B cell (primary cell): ENCODE measurements around the gene INHBA. TPM values are rescaled to one million over a fixed set of nuclear protein-coding genes. Genes with fewer than 3 reads are reported as not detected.

Experiments
- ATAC-seq: fragments of 200-7000 bp; cut with Tn5 transposase; one replicate; pipeline ENCODE4 v1.10.0; 2021; ENCODE audit warnings: low read depth, mild to moderate bottlenecking, moderate number of reproducible peaks, moderate library complexity
- CTCF ChIA-PET: fragments of 350-600 bp; sonication (Branson Sonifier 250); formaldehyde crosslinking; loops from one replicate; lab custom pipeline; 2021; ENCODE audit warnings: antibody characterized with exemption, inconsistent platforms; lab: Charles Lee
- POLR2A ChIA-PET: fragments of 350-600 bp; sonication (Branson Sonifier 250); formaldehyde crosslinking; loops from one replicate; lab custom pipeline; 2021; ENCODE audit warnings: antibody characterized with exemption; lab: Charles Lee
- DNase-seq: peaks from one replicate; pipeline ENCODE4 v3.0.0; 2013
- H2AFZ ChIP-seq: 2 replicates; pipeline ENCODE4 v1.6.1; 2012; ENCODE audit warnings: mild to moderate bottlenecking, low read depth, low read length; ENCODE audit not compliant: insufficient read depth, poor library complexity, severe bottlenecking
- H3K27ac ChIP-seq, 2 donors: 1 replicate in 1 of 2; 2 replicates in 1 of 2; pipeline ENCODE4 v1.5.1; 2012 to 2013; ENCODE audit warnings: low read length in 2 of 2, mild to moderate bottlenecking in 2 of 2, moderate library complexity in 1 of 2
- H3K27me3 ChIP-seq, 4 experiments: fragments of 200-600 bp in 1 of 4; sonication (generic) in 1 of 4; replicated peaks in 1 of 4; 1 replicate in 2 of 4; 2 replicates in 2 of 4; pipeline versions ENCODE4 v1.6.1 to v1.7.0; 2013 to 2016; ENCODE audit warnings: low read length in 3 of 4, mild to moderate bottlenecking in 2 of 4, mixed read lengths in 1 of 4, moderate library complexity in 1 of 4; ENCODE audit not compliant: insufficient read depth in 4 of 4, control insufficient read depth in 3 of 4; ENCODE audit errors: control extremely low read depth in 1 of 4
- H3K36me3 ChIP-seq, 2 experiments: replicated peaks in 1 of 2; 1 replicate in 1 of 2; 2 replicates in 1 of 2; pipeline versions ENCODE4 v1.6.1 to v1.7.1; 2013; ENCODE audit warnings: low read length in 1 of 2; ENCODE audit not compliant: insufficient read depth in 2 of 2, control insufficient read depth in 1 of 2; ENCODE audit errors: control extremely low read depth in 1 of 2, extremely low read depth in 1 of 2
- H3K4me1 ChIP-seq, 2 donors: fragments of 200-600 bp in 1 of 2; sonication (generic) in 1 of 2; 1 replicate in 1 of 2; 2 replicates in 1 of 2; pipeline versions ENCODE4 v1.5.1 to v1.6.1; 2013 to 2017; ENCODE audit warnings: low read length in 2 of 2; ENCODE audit not compliant: control insufficient read depth in 2 of 2, insufficient read depth in 2 of 2
- H3K4me2 ChIP-seq: replicated peaks from 2 replicates; pipeline ENCODE3; 2012; ENCODE audit warnings: mild to moderate bottlenecking, low read depth, low read length; ENCODE audit not compliant: poor library complexity, severe bottlenecking
- H3K4me3 ChIP-seq, 5 experiments: fragments of 200-600 bp in 1 of 5; sonication (generic) in 1 of 5; 1 replicate in 3 of 5; 2 replicates in 2 of 5; pipeline versions ENCODE4 v1.5.1 to v1.7.0; 2011 to 2016; ENCODE audit warnings: low read length in 4 of 5, mild to moderate bottlenecking in 4 of 5, low read depth in 2 of 5, control low read depth in 1 of 5, moderate library complexity in 1 of 5; ENCODE audit not compliant: insufficient read depth in 1 of 5; ENCODE audit errors: control extremely low read depth in 1 of 5, extremely low read depth in 1 of 5
- H3K79me2 ChIP-seq: fragments of 200-600 bp; sonication (generic); one replicate; pipeline ENCODE4 v1.6.0; 2016; ENCODE audit warnings: low read length; ENCODE audit not compliant: control insufficient read depth, insufficient read depth
- H3K9ac ChIP-seq: fragments of 200-600 bp; sonication (generic); 2 replicates; pipeline ENCODE4 v1.6.1; 2017; ENCODE audit warnings: mild to moderate bottlenecking, low read length, moderate library complexity
- H3K9me3 ChIP-seq, 3 donors: one replicate each; pipeline versions ENCODE4 v1.6.1 to v1.7.1; 2013; ENCODE audit warnings: low read length in 2 of 3; ENCODE audit not compliant: control insufficient read depth in 2 of 3, insufficient read depth in 1 of 3; ENCODE audit errors: control extremely low read depth in 1 of 3
- H4K20me1 ChIP-seq: 2 replicates; pipeline ENCODE4 v1.6.0; 2012; ENCODE audit warnings: mild to moderate bottlenecking, low read length; ENCODE audit not compliant: insufficient read depth, control insufficient read depth, poor library complexity, severe bottlenecking
- H3K27ac Mint-ChIP-seq: one replicate; pipeline ENCODE4 v1.8.0; 2021; ENCODE audit warnings: mixed read lengths
- H3K27me3 Mint-ChIP-seq: one replicate; pipeline ENCODE4 v1.8.0; 2021; ENCODE audit warnings: mixed read lengths
- H3K4me1 Mint-ChIP-seq: one replicate; pipeline ENCODE4 v1.8.0; 2021; ENCODE audit warnings: mixed read lengths
- H3K4me3 Mint-ChIP-seq: one replicate; pipeline ENCODE4 v1.8.0; 2021; ENCODE audit warnings: mixed read lengths
- H3K9me3 Mint-ChIP-seq: one replicate; pipeline ENCODE4 v1.8.0; 2022; ENCODE audit warnings: mixed read lengths; ENCODE audit not compliant: insufficient read depth
- CTCF ChIP-seq: fragments of 200-600 bp; IDR thresholded peaks from one replicate; pipeline ENCODE4 v1.8.0; 2022; ENCODE audit warnings: antibody characterized with exemption, mild to moderate bottlenecking
- EZH2 ChIP-seq: IDR thresholded peaks from 2 replicates; pipeline ENCODE4 v1.6.1; 2012; ENCODE audit warnings: borderline replicate concordance, low read depth, mild to moderate bottlenecking, moderate library complexity, low read length; ENCODE audit not compliant: insufficient read depth, poor library complexity, severe bottlenecking
- WGBS: methylation state at CpG from one replicate; pipeline ENCODE4 v1.1.5; 2013; ENCODE audit warnings: missing lambda C conversion rate; ENCODE audit not compliant: insufficient coverage; 5-methylcytosine and 5-hydroxymethylcytosine counted together
- intact Hi-C: fragments of 100-400 bp; cut with micrococcal nuclease; formaldehyde crosslinking; loops from one replicate; pipeline ENCODE4 v1.10.0; 2022
- polyA plus RNA-seq: library from polyadenylated mRNA; depleted of rRNA; stranded (reverse); fragments of >200 nt; gene quantifications from 2 replicates; pipeline ENCODE4 v1.2.3, GENCODE V29; 2012
- total RNA-seq, 2 donors: library from RNA; stranded (reverse); fragments of 120-200 nt in 1 of 2; gene quantifications; 1 replicate in 1 of 2; 2 replicates in 1 of 2; pipeline versions ENCODE4 v1.2.3 to v1.2.4, GENCODE V29; 2013 to 2022

The INHBA gene
- total and polyA plus RNA-seq, 2 donors (not counting 1 experiment from before 2014, with no cell fraction given) = not detected

GRCh38 chr7:41698114-41698513, 4.8 kb downstream of the INHBA start:
- WGBS = no CpG with 5 or more reads among the region's 3 CpGs
- no peak overlapping the region for H3K27ac ChIP-seq
- H3K4me2 ChIP-seq = no peak overlapping the region
- no peak for TF ChIP-seq CTCF
- no peak for TF ChIP-seq EZH2
- H3K9ac ChIP-seq = no peak overlapping the region
- H3K9me3 ChIP-seq = no peaks in the 10 kb centered on the region
- H3K4me3 ChIP-seq = no peak overlapping the region
- peaks cover 79% of the 10 kb centered on the region for H3K27me3 Mint-ChIP-seq
- peaks cover 0 to 29% (median 23%) of the 10 kb centered on the region in 4 experiments for H3K27me3 ChIP-seq
- ChIA-PET POLR2A (no interaction called here), CTCF (no interaction called here)
- peaks cover 19% of the 10 kb centered on the region for H3K4me1 Mint-ChIP-seq
- no peaks in the 10 kb centered on the region for H4K20me1 ChIP-seq
- H3K27ac Mint-ChIP-seq = no peak overlapping the region
- no peaks in the 10 kb centered on the region for H3K9me3 Mint-ChIP-seq
- H2AFZ ChIP-seq = no peak overlapping the region
- no peaks in the 10 kb centered on the region for H3K36me3 ChIP-seq
- H3K79me2 ChIP-seq = no peaks in the 10 kb centered on the region
- DNase-seq (no peak), ATAC-seq (no peak)
- intact Hi-C loops = no loop called here
- H3K4me3 Mint-ChIP-seq = no peak overlapping the region
- H3K4me1 ChIP-seq = peaks cover 11 to 13% of the 10 kb centered on the region in 2 donors

GRCh38 chr7:41696323-41696916, 6.5 kb downstream of the INHBA start:
- no peaks in the 10 kb centered on the region for H3K36me3 ChIP-seq
- no peaks in the 10 kb centered on the region for H3K9me3 ChIP-seq
- H3K4me1 ChIP-seq = peaks cover 11 to 13% of the 10 kb centered on the region in 2 donors
- intact Hi-C loops = no loop called here
- no peak for TF ChIP-seq EZH2
- peak; percentile 74 for TF ChIP-seq CTCF
- no peak overlapping the region for H3K27ac ChIP-seq
- no peak overlapping the region for H3K4me3 ChIP-seq
- 58% methylated on average over 12 of the region's 15 CpGs for WGBS
- H3K9me3 Mint-ChIP-seq = no peaks in the 10 kb centered on the region
- ChIA-PET POLR2A (no interaction called here), CTCF (interaction anchor here (0.7 to 3.3 kb wide), 7 partner anchors 8 to 19 kb away, joined by 3 to 21 read pairs (median 4); no protein-coding TSS in a partner anchor)
- H3K79me2 ChIP-seq = no peaks in the 10 kb centered on the region
- peaks cover 76% of the 10 kb centered on the region for H3K27me3 Mint-ChIP-seq
- H3K4me1 Mint-ChIP-seq = peaks cover 17% of the 10 kb centered on the region
- no peak overlapping the region for H3K4me3 Mint-ChIP-seq
- peaks cover 0 to 29% (median 24%) of the 10 kb centered on the region in 4 experiments for H3K27me3 ChIP-seq
- DNase-seq (peak; percentile 53), ATAC-seq (peak; percentile 39)
- no peak overlapping the region for H3K9ac ChIP-seq
- H3K4me2 ChIP-seq = no peak overlapping the region
- H2AFZ ChIP-seq = no peak overlapping the region
- no peaks in the 10 kb centered on the region for H4K20me1 ChIP-seq
- no peak overlapping the region for H3K27ac Mint-ChIP-seq
